Measurements from ENCODE around the gene CEP85L. TPM values are rescaled to one million over a fixed set of nuclear protein-coding genes. Genes with fewer than 3 reads are reported as not detected.

Gene CEP85L
- polyA plus RNA-seq, 1 experiment = 7.4 TPM

- H3K4me3 ChIP-seq (ENCODE audit: low read depth, low read length) = no peak overlapping the region
- ChIA-PET POLR2A (interaction anchor here (1.0 to 1.8 kb wide), 2 partner anchors 10 to 18 kb away, joined by 3 to 7 read pairs; partner anchors contain the start of gene CEP85L), CTCF (no interaction called here)
- no peaks in the 10 kb centered on the region for H3K9me3 ChIP-seq (ENCODE audit: control insufficient read depth, insufficient read depth, low read length)
- TF ChIP-seq CTCF (IDR thresholded peaks at IDR 0.05; ENCODE audit: low read depth, low read length) = no peak
- H3K27ac ChIP-seq (ENCODE audit: low read depth, low read length) = no peak overlapping the region
- no peak for DNase-seq (ENCODE audit: low read depth, low spot score)
- no peaks in the 10 kb centered on the region for H3K27me3 ChIP-seq (ENCODE audit: control insufficient read depth, insufficient read depth, low read length)
These were observed 18.2 kb upstream of the CEP85L start for GRCh38 chr6:118669561-118669960.

- no peaks in the 10 kb centered on the region for H3K27me3 ChIP-seq (ENCODE audit: control insufficient read depth, insufficient read depth, low read length)
- peak; percentile 52 for DNase-seq (ENCODE audit: low read depth, low spot score)
- ChIA-PET POLR2A (interaction anchor here (0.5 to 1.8 kb wide), 5 partner anchors 9 to 488 kb away, joined by 3 to 15 read pairs (median 7); partner anchors contain the start of gene CEP85L), CTCF (interaction anchor here (1.1 kb wide), 1 partner anchor 22 kb away, joined by 3 read pairs; no protein-coding TSS in a partner anchor)
- H3K9me3 ChIP-seq (ENCODE audit: control insufficient read depth, insufficient read depth, low read length) = no peaks in the 10 kb centered on the region
- H3K27ac ChIP-seq (ENCODE audit: low read depth, low read length) = no peak overlapping the region
- no peak overlapping the region for H3K4me3 ChIP-seq (ENCODE audit: low read depth, low read length)
- TF ChIP-seq CTCF (IDR thresholded peaks at IDR 0.05; ENCODE audit: low read depth, low read length) = no peak
These were observed 17.5 kb upstream of the CEP85L start for GRCh38 chr6:118668761-118669385.

- no peak for DNase-seq (ENCODE audit: low read depth, low spot score)
- no peak for TF ChIP-seq CTCF (IDR thresholded peaks at IDR 0.05; ENCODE audit: low read depth, low read length)
- Histone ChIP-seq H3K4me3 (ENCODE audit: low read depth, low read length) (no peak overlapping the region), H3K9me3 (ENCODE audit: control insufficient read depth, insufficient read depth, low read length) (no peaks in the 10 kb centered on the region), H3K27ac (ENCODE audit: low read depth, low read length) (no peak overlapping the region), H3K27me3 (ENCODE audit: control insufficient read depth, insufficient read depth, low read length) (no peaks in the 10 kb centered on the region)
- ChIA-PET CTCF (interaction anchor here (1.1 kb wide), 1 partner anchor 23 kb away, joined by 3 read pairs; no protein-coding TSS in a partner anchor), POLR2A (interaction anchor here (0.6 to 1.8 kb wide), 4 partner anchors 16 to 116 kb away, joined by 3 to 15 read pairs (median 6); partner anchors contain the start of gene CEP85L)
These were observed 16.6 kb upstream of the CEP85L start for GRCh38 chr6:118667988-118668387.

DNA sequence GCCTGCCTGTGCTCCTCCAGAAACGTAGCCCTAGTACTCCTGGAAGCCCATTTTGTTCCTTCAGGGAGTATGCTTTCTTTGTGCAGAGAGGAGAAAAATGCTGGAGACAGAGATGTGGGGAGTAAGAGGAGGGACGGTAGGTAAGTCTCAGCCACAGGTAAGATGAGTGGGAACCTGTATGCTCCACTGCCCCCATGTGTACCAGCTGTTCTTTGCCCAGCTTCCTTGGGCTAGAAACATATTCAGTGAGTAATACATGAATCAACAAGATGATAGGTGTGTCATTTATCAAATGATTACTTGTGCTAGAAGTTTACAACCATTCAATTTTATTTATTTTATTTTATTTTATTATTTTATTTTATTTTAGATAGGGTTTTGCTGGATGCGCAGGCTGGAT is 13.6 kb upstream of the CEP85L start:
- no peaks in the 10 kb centered on the region for H3K27me3 ChIP-seq (ENCODE audit: control insufficient read depth, insufficient read depth, low read length)
- ChIA-PET CTCF (no interaction called here), POLR2A (no interaction called here)
- DNase-seq (ENCODE audit: low read depth, low spot score) = no peak
- no peaks in the 10 kb centered on the region for H3K9me3 ChIP-seq (ENCODE audit: control insufficient read depth, insufficient read depth, low read length)
- no peak overlapping the region for H3K4me3 ChIP-seq (ENCODE audit: low read depth, low read length)
- H3K27ac ChIP-seq (ENCODE audit: low read depth, low read length) = no peak overlapping the region
- no peak for TF ChIP-seq CTCF (IDR thresholded peaks at IDR 0.05; ENCODE audit: low read depth, low read length)
